Effector memory CD4-positive, alpha-beta T cell (primary cell): Measurements from ENCODE around the gene PDE4B.

ENCODE experiments used
- DNase-seq, 3 donors: peaks; one replicate each; pipeline ENCODE4 v3.0.0-alpha.2; 2020
- H3K27ac ChIP-seq: 2 replicates; pipeline ENCODE4 v1.7.0; 2013; ENCODE audit warnings: mild to moderate bottlenecking, low read length, moderate library complexity; ENCODE audit not compliant: insufficient read depth, poor library complexity, severe bottlenecking
- H3K27me3 ChIP-seq: replicated peaks from 2 replicates; pipeline ENCODE4 v1.7.0; 2013; ENCODE audit warnings: mild to moderate bottlenecking, low read length; ENCODE audit not compliant: insufficient read depth, control insufficient read depth, poor library complexity, severe bottlenecking
- H3K36me3 ChIP-seq: 2 replicates; pipeline ENCODE4 v1.7.0; 2013; ENCODE audit warnings: mild to moderate bottlenecking, low read length, moderate library complexity; ENCODE audit not compliant: control insufficient read depth, insufficient read depth
- H3K4me1 ChIP-seq: 2 replicates; pipeline ENCODE4 v1.7.0; 2013; ENCODE audit warnings: low read length, mild to moderate bottlenecking; ENCODE audit not compliant: control insufficient read depth, insufficient read depth, poor library complexity, severe bottlenecking
- H3K4me3 ChIP-seq: 2 replicates; pipeline ENCODE4 v1.7.0; 2013; ENCODE audit warnings: low read length, low read depth, mild to moderate bottlenecking; ENCODE audit not compliant: insufficient read depth, poor library complexity, severe bottlenecking
- H3K9me3 ChIP-seq: 2 replicates; pipeline ENCODE4 v1.7.0; 2013; ENCODE audit warnings: mild to moderate bottlenecking, low read length, moderate library complexity; ENCODE audit not compliant: control insufficient read depth

Gene PDE4B

GRCh38 chr1:66368261-66368660, 575.6 kb downstream of the PDE4B start:
- Histone ChIP-seq H3K36me3 (peaks cover 82% of the 10 kb centered on the region), H3K9me3 (no peaks in the 10 kb centered on the region), H3K27ac (no peak overlapping the region), H3K4me1 (peaks cover 42% of the 10 kb centered on the region), H3K27me3 (no peaks in the 10 kb centered on the region), H3K4me3 (no peak overlapping the region)
- DNase-seq = no peak

GRCh38 chr1:66370462-66370971, 577.8 kb downstream of the PDE4B start:
- Histone ChIP-seq H3K4me3 (no peak overlapping the region), H3K36me3 (peaks cover 61% of the 10 kb centered on the region), H3K27me3 (no peaks in the 10 kb centered on the region), H3K4me1 (peaks cover 57% of the 10 kb centered on the region), H3K27ac (peak overlapping the region; percentile 49), H3K9me3 (no peaks in the 10 kb centered on the region)
- DNase-seq = no peak

- Histone ChIP-seq H3K4me3 (no peak overlapping the region), H3K4me1 (peaks cover 58% of the 10 kb centered on the region), H3K27ac (peak overlapping the region; percentile 67), H3K36me3 (peaks cover 52% of the 10 kb centered on the region), H3K27me3 (no peaks in the 10 kb centered on the region), H3K9me3 (no peaks in the 10 kb centered on the region)
- no peak for DNase-seq
These were observed 578.7 kb downstream of the PDE4B start for GRCh38 chr1:66371233-66372005.

GRCh38 chr1:66372522-66373101, 579.9 kb downstream of the PDE4B start:
- peak overlapping the region; percentile 2 for H3K4me3 ChIP-seq
- H3K27ac ChIP-seq = peak overlapping the region; percentile 67
- H3K4me1 ChIP-seq = peaks cover 51% of the 10 kb centered on the region
- DNase-seq = no peak
- no peaks in the 10 kb centered on the region for H3K27me3 ChIP-seq
- no peaks in the 10 kb centered on the region for H3K9me3 ChIP-seq
- H3K36me3 ChIP-seq = peaks cover 49% of the 10 kb centered on the region

GRCh38 chr1:66373157-66373591, 580.5 kb downstream of the PDE4B start:
- H3K27ac ChIP-seq = peak overlapping the region; percentile 67
- no peak for DNase-seq
- no peak overlapping the region for H3K4me3 ChIP-seq
- no peaks in the 10 kb centered on the region for H3K9me3 ChIP-seq
- peaks cover 51% of the 10 kb centered on the region for H3K4me1 ChIP-seq
- no peaks in the 10 kb centered on the region for H3K27me3 ChIP-seq
- peaks cover 44% of the 10 kb centered on the region for H3K36me3 ChIP-seq

GRCh38 chr1:66374148-66374547, 581.5 kb downstream of the PDE4B start:
- peaks cover 34% of the 10 kb centered on the region for H3K36me3 ChIP-seq
- peaks cover 51% of the 10 kb centered on the region for H3K4me1 ChIP-seq
- no peaks in the 10 kb centered on the region for H3K27me3 ChIP-seq
- H3K27ac ChIP-seq = peak overlapping the region; percentile 67
- H3K4me3 ChIP-seq = peak overlapping the region; percentile 3
- no peaks in the 10 kb centered on the region for H3K9me3 ChIP-seq
- DNase-seq = no peak

GRCh38 chr1:66374561-66375111, 581.9 kb downstream of the PDE4B start:
- Histone ChIP-seq H3K36me3 (peaks cover 29% of the 10 kb centered on the region), H3K4me3 (no peak overlapping the region), H3K4me1 (peaks cover 51% of the 10 kb centered on the region), H3K27ac (peak overlapping the region; percentile 67), H3K9me3 (no peaks in the 10 kb centered on the region), H3K27me3 (no peaks in the 10 kb centered on the region)
- DNase-seq = no peak

GRCh38 chr1:66375125-66375524, 582.4 kb downstream of the PDE4B start:
- no peak for DNase-seq
- no peak overlapping the region for H3K4me3 ChIP-seq
- peaks cover 28% of the 10 kb centered on the region for H3K36me3 ChIP-seq
- H3K4me1 ChIP-seq = peaks cover 51% of the 10 kb centered on the region
- H3K9me3 ChIP-seq = no peaks in the 10 kb centered on the region
- peak overlapping the region; percentile 67 for H3K27ac ChIP-seq
- H3K27me3 ChIP-seq = no peaks in the 10 kb centered on the region

GRCh38 chr1:66380452-66381212, 587.9 kb downstream of the PDE4B start:
- Histone ChIP-seq H3K27me3 (no peaks in the 10 kb centered on the region), H3K4me3 (no peak overlapping the region), H3K9me3 (no peaks in the 10 kb centered on the region), H3K27ac (no peak overlapping the region), H3K4me1 (peaks cover 6% of the 10 kb centered on the region), H3K36me3 (no peaks in the 10 kb centered on the region)
- DNase-seq = no peak
